HG02623 (cell line): ENCODE measurements around the gene RPL36.
A peak's percentile ranks its signal among the peaks of the same experiment; 100 is the strongest.
"Not testable (repeated sequence)": the region's sequence is repeated elsewhere in the genome, so short reads cannot be mapped to it uniquely, and the experiment has no call there.

Experiments
- ATAC-seq: cut with Tn5 transposase; IDR thresholded peaks from one replicate; pipeline ENCODE4 v1.9.1; 2021; ENCODE audit warnings: moderate library complexity; ENCODE audit not compliant: unreplicated experiment

The RPL36 gene

DNA sequence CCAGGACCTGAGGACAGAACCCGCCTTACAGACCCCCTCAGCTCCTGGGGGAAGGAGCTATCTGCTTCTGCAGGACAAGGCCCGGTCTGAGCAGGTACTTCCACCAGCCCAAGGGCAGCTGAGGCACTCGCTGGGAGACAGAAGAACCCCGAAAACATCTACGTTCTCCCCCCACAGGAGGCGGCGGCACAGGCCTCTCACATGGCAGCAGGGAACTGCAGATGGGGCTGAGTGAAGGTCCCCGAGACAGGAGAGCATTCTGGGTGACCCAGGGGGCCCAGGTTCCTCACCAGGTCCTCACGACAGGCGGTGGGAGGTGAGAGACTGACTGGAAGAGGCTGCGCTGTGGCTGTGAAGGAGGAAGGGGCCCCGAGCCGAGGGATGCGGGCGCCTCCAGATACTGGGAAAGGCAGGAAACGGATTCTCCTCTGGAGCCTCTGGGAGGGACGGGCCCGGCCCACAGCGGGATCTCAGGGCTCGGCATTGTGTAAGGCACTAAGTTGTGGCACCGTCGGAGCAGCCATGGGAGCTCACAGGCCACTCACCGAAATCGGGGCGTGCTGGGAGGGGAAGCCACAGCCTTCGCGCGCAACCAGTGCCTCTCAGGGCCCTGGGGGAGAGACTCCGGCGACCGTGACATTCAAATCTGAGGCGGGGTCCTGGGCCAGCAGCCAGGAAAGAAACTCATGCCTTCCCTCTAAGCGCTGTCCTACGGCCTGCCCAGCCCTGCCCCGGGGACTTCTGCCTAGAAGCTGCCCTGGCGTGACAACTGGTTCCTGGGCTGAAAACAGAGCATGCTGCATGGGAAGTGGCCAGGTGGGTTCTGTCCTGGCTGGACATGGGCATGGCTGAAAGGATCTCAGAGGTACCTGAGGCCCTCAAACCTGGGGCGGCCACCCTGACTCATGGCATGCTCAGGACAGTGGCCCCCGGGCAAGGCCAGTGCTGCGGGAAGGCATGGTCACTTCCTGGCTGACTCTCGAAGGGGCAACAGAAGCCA lies 14.0 kb downstream of the RPL36 start:
- no peak for ATAC-seq

DNA sequence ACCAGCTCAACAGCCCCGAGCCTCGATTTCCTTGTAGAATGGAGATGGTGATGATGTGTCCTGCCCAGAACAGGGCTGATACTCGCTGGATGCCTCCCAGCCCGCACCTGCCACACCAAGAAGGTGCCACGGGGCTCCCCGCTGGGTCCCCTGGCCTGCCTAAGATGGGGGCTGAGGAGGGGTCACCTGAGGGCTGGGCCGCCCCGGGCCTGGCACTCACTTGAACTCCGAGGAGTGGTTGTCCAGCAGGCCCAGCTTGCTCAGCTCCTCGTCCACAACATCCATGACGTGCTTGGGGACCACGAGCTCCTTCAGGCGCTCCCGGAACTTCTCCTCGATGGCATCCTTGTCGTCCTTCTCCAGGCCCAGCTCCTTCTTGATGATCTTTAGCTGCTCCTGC lies 15.5 kb downstream of the RPL36 start:
- ATAC-seq = no peak

DNA sequence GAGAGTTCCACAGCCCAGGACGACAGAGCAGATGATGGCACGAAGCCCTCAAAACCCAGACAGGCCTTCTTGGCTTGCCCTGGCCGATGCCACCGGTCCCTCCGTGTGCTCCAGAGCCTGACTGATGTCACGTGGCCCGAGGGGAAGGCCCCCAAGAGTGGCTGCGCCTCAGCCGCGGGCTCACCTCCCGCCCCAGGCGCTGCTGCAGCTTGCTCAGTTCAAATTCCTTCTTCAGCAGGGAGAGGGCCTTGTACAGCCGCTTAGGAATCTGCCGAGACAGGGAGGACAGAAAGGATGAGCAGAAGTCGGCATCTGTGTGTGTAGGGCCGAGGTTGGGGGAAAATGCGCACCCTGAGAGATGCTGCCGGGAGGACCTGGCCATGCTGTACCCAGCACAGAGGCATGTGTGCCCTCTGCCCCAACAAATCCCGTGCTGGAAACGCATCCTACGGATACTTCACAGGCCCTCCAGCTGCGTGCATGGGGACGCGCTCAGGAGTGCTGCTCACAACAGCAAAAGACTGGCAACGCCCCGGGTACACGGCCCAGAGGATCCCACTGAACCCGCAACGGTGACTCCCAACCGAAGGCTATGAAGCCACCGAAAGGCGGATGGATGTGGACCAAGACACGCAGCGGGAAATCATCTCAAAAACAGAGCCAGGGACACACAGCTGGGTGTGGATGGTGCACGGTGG lies 16.9 kb downstream of the RPL36 start:
- ATAC-seq = no peak

DNA sequence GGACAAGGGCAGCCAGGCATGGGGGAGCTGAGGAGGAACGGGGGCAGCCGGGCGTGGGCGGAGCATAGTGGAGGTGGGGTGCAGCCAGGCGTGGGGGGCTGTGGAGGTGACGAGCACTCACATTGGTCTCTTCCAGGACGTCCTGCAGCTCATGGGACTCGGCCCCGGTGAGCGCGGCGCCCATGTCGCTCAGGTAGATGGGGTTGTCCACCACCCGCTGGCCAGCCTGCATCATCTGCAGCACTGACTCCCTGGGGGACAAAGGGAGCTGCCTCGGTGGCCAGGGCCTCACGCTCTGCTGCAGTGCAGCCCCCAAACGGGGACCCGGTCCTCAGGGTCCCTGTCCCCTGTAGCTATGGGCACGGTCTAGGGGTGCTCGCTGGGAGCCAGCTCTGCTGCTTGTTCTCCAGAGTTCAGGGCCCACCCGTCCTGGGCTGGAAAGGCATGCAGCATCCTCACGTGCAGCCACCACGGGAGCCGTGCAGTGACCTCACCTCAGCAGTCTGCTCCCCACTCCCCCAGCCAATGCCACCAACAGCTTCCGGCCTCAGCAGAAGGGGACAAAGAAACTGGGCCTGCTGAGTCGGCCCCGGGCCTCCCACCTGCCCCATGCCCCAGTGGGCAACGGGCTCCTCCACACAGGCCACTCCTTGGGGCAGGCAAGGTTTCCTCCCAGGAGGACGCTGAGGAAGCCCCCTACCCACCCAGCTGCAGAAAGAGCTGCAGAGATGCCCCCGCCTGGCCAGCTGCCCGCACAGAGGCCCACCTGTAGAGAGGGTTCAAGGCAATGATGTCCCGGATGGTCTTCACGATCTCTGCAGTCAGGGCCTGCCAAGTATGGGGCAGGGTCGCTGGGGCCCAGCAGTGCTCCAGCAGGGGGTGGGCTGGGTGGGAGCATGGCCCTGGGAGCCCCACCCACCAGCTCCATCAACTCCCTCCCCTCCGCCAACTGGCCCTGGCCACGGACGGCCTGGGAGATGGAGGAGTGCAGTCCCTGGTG lies 17.8 kb downstream of the RPL36 start:
- ATAC-seq = no peak

DNA sequence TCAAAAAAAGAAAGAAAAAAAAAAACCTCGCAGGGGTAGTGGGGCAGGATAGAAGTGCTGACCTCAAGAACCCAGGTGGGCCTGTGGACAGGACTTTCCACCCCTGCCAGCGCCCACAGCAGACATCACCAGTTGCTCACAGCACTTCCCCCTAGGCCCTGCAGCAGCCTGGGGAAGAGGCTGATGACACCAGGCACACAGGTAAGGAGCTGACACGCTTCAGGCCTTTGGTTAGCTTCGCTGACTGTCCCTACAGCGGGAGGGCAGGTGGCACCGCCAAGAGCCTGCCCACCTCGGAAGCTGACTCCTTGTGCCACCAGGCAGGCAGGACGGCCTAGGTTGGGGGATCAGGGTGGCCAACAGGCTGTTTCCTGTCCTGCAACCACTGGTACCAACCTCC lies 20.9 kb downstream of the RPL36 start:
- ATAC-seq = no peak

DNA sequence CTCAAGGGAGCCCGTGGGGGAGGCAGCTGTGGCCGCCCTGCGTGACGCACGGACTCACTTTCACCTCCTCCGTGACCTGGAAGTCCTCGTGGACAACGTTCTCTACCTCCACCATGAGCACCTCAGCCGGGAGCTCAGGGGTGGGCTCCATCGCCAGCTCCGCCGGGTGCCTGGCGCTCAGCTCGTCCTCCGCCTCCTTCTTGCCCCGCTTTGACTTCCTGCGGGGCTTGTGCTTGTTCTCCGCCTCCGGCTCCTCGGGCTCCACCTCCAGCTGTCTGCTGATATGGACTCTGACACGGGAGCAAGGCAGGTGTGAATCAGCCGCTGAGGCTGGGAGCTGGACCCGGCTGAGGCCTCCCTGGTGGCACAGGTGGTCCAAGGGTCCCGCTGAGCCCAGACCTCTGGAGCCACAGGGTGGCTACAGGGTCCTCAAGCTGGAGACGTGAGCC lies 21.6 kb downstream of the RPL36 start:
- no peak for ATAC-seq

DNA sequence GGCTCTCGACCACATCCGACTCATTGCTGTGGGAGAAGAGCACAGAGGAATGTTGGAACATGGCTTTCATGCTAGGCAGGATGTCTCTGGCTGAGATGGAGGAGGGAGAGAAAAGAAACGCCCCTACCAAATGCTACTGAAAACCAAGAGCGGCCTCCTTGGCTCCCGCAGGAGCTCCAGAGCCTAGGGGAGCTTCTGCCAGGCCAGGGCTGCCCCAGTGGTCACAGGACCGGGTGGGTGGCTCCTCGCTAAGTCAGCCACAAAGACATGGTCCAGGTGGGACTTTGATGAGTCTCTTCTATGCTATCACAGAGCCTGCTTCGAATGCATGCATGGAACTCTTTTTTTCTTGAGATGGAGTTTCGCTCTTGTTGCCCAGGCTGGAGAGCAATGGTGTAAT lies 23.1 kb downstream of the RPL36 start:
- no peak for ATAC-seq

DNA sequence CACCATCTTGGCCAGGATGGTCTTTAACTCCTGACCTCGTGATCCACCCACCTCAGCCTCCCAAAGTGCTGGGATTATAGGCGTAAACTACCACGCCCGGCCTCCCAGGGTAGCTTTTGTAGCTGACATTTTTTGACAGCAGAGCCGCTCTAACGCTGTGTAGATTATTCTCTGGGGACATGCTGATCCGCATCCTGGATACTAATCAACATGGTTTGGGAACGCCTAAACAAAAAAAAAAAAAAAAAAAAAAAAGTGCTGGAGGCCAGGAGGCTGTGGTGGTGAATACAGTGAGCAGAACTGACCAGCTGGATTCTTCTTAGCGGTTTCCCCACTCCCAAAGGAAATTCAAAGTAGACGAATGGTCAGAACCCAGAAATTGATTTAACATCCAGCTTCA lies 24.7 kb downstream of the RPL36 start:
- ATAC-seq = no peak

DNA sequence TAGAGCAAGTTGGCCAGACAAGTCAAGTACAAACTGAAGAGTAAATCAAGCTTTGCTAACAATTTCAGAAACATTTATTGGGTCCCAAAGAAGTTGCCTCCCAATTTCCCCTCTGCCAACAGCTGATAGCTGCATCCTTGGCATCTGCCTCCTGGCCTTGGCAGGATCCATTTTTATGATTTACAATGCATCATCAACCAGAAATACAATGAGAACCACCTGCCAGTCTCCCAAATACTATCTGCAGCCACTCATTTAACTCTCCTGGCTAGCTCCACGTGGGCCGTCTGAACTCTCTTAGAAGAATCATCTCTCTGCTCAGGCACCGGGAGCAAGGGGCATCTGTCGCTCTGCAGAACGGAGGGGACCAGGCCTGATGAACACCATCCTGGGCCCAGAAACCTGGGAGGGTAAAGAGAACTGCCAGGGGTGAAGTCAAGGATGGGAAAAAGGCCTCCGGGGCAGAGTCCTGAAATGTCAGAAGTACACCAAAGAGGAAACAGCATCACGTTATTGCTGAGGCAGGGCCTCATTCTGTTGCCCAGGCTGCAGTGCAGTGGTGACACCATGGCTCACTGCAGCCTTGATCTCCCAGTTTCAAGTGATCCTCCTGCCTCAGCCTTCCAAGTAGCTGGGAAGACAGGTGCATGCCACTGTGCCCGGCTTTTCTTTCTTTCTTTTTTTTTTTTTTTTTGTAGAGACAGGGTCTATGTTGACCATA lies 27.3 kb downstream of the RPL36 start:
- ATAC-seq = no peak

DNA sequence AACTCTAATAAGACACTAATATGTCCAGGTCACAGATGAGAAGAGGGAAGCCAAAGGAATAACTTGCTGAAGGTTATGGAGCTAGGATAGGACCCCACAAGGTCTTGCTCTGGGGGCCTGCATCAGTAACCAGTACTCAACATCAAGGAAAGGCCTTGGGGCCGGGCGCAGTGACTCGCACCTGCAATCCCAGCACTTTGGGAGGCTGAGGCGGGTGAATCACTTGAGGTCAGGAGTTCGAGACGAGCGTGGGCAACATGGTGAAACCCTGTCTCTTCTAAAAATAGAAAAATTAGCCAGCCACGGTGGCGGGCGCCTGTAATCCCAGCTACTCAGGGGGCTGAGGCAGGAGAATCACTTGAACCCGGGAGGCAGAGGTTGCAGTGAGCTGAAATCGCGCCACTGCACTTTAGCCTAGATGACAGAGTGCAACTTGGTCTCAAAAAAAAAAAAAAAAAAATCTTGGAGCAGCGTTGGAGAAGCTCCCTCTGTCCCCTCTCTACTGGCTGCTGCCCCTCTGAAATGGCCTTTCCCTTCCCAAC lies 28.0 kb downstream of the RPL36 start:
- ATAC-seq = no peak

DNA sequence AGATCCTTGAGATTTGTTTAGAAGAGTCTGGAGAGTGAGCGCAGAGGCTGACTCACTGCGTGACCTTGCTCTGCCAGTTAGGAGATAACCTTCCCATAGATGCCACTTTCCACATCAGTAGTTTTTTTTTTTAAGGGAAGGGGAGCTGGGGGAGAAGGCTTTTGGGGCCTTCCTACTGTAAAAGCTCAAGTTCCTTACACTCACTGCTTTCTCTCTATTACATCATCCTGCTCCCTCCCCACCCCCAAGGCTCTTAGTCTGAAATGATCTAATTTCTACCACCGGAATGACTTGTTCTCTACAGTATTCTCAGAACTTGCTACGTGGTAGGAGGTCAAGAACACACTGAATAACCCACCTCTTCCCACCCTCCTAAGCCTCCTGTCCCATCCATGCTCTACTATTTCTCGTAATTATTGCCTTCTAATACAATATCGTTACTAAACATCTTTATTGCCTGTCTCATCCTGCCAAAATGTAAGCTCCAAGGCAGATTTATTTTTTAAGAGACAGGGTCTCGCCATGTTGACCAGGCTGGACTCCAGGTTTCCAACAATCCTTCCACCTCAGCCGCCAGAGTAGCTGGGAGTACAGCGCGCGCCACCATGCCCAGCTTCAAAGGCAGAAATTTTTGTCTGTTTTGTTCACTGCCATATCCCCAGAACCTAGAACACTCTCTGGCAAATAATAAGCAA lies 28.6 kb downstream of the RPL36 start:
- no peak for ATAC-seq

DNA sequence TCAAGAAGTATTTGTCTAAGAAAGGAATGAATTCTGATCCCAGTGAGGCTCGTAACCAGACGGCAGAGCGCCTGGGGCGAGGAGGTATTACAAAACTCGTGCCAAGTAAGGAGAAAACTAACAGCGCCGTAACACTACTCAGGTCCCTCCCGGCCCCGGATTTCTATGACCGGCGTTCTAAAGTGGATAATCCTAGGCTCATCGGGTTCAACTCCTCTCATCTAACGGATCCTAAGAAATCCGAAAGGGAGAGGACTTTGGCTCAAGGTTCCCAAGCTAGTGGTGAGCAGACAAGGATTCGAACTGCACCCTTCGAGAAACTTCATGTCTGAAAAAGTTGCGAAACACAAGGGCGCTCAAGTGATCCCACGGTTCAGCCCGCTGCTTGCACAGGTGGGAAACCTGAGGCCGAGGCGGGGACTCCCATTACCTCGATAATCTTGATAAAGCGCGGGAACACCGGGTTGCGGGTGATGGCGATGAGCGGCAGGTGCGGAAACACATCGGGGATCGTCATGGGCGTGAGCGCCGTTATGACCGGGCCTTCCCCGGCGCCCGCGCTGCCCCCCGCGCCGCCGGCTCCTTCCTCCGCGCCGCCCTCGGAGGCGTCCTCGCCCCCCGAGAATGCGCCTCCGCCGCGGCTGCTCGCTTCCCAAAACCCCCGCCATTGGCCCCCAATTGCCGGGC lies 29.3 kb downstream of the RPL36 start:
- ATAC-seq = no peak

DNA sequence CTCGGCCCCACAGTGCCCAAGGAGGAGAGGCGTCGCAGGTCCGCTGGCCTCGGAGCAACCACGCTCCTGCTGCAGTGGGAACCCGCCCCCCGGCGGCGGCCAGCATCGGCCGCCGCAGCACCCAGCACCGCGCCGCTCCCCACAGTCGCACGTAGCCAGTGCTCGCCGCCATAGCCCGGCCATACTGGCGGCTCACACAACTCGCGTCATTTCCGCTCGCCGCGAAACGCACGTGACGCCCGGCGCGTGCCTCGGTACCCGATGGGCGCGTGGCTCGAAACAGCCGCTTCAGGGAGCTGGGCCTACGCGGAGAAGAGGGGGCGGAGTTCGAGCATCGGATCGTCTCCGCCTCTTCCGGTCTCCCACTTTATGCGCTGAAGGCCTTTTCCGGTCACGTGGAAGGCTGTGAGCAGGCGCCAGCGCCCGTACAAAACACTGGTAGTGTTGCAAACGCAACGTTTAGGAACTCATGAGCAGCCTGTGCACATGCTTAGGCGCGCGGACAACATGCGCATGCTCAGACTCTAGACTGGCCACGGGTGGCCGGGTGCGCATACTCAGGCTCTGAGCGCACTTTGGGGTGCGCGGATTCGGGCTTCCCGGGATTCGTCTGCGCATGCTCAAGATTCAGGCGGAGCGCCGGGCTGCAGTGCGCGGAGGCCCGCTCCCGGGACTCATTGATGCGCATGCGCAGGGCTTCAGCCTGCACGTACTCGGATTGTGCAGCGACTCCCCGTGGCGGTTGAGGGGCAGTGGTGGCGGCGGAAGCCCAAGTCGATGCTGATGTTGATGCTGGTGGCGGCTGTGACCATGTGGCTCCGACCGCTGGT lies 30.1 kb downstream of the RPL36 start, which contains the start of the genes CATSPERD and LONP1:
Gene CATSPERD, plus strand, starts transcription at position 677 of the 830 bp plus-strand sequence. Its CDS starts 101 bp downstream, at position 778.
Gene LONP1, minus strand, starts transcription at position 186 of the 830 bp plus-strand sequence. Its CDS starts 14 bp downstream, at position 172.
- peak; percentile 78 for ATAC-seq

DNA sequence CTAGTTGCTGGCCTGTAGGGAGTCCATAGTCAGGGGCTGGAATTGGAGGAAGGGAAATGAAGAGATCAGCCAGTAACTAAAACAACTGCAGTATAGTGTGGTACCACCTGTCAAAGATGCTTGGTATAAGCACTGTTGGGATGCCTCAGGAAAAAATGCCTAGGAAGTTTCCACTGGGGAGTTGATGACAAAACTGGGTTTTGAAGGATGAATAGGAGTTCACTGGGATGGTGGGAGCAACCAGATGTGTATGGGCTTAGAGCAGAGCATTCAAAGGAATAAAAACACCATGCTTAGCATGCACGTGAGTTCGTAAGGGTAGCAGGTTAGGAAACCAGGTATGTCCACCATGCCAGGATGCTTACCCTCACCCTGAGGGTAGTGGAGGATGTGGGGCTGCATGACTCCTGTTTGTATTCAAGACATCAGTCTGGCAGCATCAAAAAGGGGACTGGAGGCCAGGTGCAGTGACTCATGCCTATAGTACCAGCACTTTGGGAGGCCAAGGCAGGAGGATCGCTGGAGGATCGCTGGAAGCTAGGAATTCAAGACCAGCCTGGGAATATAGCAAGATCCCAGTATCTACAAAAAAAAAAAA lies 37.5 kb downstream of the RPL36 start:
- no peak for ATAC-seq

DNA sequence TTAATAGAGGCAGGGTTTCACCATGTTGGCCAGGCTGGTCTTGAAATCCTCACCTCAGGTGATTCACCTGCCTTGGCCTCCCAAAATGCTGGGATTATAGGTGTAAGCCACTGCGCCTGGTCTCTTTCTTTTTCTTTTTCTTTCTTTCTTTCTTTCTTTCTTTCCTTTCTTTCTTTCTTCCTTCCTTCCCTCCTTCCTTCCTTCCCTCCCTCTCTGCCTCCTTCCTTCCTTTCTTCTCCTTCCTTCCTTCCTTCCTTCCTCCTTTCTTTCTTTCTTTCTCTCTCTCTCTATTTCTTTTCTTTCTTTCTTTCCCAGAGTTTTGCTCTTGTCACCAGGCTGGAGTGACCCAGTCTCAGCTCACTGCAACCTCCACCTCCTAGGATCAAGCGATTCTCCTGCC lies 43.1 kb downstream of the RPL36 start:
- ATAC-seq = not testable (repeated sequence)

DNA sequence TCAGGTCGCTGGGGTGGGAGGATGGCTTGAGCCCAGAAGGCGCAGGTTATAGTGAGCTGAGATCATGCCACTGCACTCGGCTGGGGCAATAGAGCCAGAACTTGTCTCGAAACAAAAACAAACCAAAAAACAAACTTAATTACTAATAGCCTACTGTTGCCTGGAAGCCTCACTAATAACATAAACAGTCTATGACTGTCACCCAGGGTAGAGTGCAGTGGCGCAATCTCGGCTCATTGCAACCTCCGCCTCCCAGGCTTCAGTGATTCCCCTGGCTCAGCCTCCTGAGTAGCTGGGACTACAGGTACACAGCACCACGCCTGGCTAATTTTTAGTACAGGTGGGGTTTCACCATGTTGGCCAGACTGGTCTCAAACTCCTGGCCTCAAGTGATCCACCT lies 48.3 kb downstream of the RPL36 start:
- ATAC-seq = no peak
